Mucosa of rectum (tissue), 2 donors: ENCODE results near the gene FIBCD1.
"Not testable (repeated sequence)": the region's sequence is repeated elsewhere in the genome, so short reads cannot be mapped to it uniquely, and the experiment has no call there.

Experiments used
- H3K27ac ChIP-seq, 2 donors: one replicate each; pipeline ENCODE4 v1.7.0; 2013; ENCODE audit warnings: inconsistent platforms in 2 of 2, low read depth in 2 of 2, low read length in 2 of 2
- H3K27me3 ChIP-seq, 2 donors: one replicate each; pipeline ENCODE4 v1.7.0; 2013; ENCODE audit warnings: low read length in 2 of 2; ENCODE audit not compliant: control insufficient read depth in 2 of 2, insufficient read depth in 2 of 2
- H3K36me3 ChIP-seq, 2 donors: one replicate each; pipeline ENCODE4 v1.7.0; 2013; ENCODE audit warnings: low read length in 2 of 2; ENCODE audit not compliant: control insufficient read depth in 2 of 2, insufficient read depth in 2 of 2
- H3K4me1 ChIP-seq, 2 donors: one replicate each; pipeline ENCODE4 v1.7.0; 2013; ENCODE audit warnings: low read length in 2 of 2, mild to moderate bottlenecking in 1 of 2; ENCODE audit not compliant: control insufficient read depth in 2 of 2, insufficient read depth in 2 of 2
- H3K4me3 ChIP-seq, 2 donors: one replicate each; pipeline ENCODE4 v1.7.0; 2013; ENCODE audit warnings: low read length in 2 of 2
- H3K9ac ChIP-seq, 2 donors: one replicate each; pipeline ENCODE4 v1.7.0; 2013; ENCODE audit warnings: low read length in 2 of 2, low read depth in 1 of 2, mild to moderate bottlenecking in 1 of 2
- H3K9me3 ChIP-seq, 2 donors: one replicate each; pipeline ENCODE4 v1.7.0; 2013; ENCODE audit warnings: low read length in 2 of 2; ENCODE audit not compliant: control insufficient read depth in 2 of 2
- donor health status: healthy.
- donor health status: Normal muscosa, but diverticular disease.

Gene FIBCD1

DNA sequence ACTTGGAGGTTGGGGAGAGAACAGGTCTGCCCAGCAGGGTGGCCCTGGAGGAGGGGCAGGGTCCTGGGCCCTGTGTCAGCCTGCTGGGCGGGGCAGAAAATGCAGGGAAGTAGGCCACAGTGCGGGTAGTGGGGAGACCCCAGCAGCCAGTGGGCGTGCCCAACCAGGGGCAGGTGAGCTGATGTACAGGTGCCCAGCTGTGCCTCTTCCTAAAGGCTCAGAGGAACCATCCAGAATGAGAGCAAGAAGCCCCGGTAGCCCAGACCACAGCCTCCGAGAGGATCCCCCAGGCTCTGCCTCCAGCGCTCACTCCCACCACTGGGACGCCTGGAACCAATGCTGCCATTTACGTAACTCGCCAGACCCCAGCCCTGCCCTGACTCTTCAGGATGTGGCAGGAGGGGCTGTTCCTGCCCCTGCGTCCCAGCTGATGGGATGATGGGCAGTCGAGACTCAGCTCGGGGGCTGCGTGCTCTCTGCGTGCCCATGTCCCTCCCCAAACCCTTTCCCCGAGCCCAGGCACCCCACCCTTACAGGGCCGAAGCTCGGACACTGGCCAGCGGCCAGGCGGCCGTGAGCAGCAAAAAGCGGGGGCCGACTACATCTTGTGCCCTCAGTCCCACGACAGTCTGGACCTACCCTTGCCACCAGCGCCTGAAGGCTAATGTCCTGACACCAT, 24.5 kb downstream of the FIBCD1 start:
- H3K36me3 ChIP-seq = no peaks in the 10 kb centered on the region
- no peaks in the 10 kb centered on the region for H3K27me3 ChIP-seq
- no peaks in the 10 kb centered on the region for H3K4me1 ChIP-seq
- no peak overlapping the region for H3K9ac ChIP-seq
- no peaks in the 10 kb centered on the region for H3K9me3 ChIP-seq
- H3K27ac ChIP-seq = no peak overlapping the region
- H3K4me3 ChIP-seq = no peak overlapping the region

DNA sequence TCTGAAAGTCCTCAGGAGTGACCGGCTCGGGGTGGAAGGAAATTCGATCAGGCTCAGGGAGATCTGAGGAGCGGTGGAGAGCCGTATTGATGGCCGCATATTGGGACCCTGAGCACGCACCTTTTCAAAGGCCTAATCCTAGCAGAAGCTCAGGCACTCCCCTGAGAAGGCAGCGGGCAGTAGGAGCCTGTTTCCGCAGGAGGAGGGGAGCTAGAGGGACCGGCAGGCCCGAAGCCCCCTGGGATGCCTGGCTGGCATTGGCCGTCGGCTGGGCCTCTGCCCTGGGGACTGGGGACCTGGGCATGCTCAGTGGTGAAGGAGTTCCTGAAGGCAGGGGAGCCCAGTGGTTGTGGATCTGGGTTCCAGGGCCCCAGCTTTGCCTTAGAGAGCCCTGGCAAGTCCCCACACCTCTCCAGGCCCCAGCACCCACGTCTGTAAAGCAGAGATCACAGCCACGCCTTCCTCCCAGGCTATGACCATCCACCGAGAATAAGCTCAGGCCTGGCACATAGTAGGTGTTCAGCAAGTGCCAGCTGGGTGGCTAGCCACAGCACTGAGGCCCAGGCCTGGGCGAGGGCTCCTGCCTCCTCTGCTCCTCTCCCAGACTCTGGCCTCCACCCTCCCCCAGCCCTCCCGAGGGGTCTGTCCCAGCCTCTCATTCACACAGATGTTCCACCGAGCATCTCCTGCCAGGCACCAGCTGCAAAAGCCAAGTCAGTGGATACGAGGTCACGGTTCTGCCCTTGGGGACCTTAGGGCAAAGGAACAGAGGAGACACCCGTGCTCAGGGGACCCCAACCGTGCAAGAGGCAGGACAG, 25.2 kb downstream of the FIBCD1 start:
- no peak overlapping the region for H3K4me3 ChIP-seq
- H3K27ac ChIP-seq = no peak overlapping the region

DNA sequence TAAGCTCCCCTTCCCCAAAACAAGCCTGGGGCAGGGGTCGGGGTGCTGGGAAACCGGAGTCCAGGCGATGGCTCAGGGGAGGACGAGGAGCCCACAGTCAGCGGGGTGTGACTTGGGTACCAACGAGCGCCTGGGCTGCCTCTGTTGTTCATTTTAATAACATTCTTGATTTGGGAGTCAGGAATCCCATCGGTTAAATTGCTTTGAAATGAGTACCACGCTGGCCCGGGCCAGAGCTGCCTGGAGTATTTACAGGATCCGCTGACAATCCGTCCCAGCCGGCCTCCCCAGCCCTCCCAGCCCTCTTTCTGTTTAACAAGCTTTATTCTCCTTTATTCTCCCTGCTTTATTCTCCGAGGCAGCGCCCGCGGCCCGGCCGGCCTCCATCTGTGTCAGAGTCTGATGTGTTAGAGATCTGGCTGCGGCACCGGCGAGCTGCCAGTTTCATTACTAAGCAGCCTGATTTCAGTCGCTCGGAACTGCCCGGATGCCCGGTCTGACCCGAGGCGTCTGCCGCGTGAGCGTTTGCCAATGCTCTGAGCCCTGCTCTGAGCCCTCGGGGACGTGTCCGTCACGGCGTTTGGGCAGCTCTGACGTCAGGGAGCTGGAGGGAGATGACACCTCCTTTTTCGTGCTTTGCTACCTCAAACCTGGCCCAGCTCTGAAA, 26.0 kb downstream of the FIBCD1 start:
- H3K4me3 ChIP-seq = no peak overlapping the region
- no peaks in the 10 kb centered on the region for H3K27me3 ChIP-seq
- no peaks in the 10 kb centered on the region for H3K9me3 ChIP-seq
- no peak overlapping the region for H3K27ac ChIP-seq
- H3K9ac ChIP-seq = no peak overlapping the region
- H3K4me1 ChIP-seq = no peaks in the 10 kb centered on the region
- no peaks in the 10 kb centered on the region for H3K36me3 ChIP-seq

More for the DNA sequence above, 25.2 kb downstream of the FIBCD1 start:
- no peaks in the 10 kb centered on the region for H3K27me3 ChIP-seq
- no peaks in the 10 kb centered on the region for H3K4me1 ChIP-seq
- H3K9ac ChIP-seq = no peak overlapping the region
- no peaks in the 10 kb centered on the region for H3K36me3 ChIP-seq
- H3K9me3 ChIP-seq = no peaks in the 10 kb centered on the region

DNA sequence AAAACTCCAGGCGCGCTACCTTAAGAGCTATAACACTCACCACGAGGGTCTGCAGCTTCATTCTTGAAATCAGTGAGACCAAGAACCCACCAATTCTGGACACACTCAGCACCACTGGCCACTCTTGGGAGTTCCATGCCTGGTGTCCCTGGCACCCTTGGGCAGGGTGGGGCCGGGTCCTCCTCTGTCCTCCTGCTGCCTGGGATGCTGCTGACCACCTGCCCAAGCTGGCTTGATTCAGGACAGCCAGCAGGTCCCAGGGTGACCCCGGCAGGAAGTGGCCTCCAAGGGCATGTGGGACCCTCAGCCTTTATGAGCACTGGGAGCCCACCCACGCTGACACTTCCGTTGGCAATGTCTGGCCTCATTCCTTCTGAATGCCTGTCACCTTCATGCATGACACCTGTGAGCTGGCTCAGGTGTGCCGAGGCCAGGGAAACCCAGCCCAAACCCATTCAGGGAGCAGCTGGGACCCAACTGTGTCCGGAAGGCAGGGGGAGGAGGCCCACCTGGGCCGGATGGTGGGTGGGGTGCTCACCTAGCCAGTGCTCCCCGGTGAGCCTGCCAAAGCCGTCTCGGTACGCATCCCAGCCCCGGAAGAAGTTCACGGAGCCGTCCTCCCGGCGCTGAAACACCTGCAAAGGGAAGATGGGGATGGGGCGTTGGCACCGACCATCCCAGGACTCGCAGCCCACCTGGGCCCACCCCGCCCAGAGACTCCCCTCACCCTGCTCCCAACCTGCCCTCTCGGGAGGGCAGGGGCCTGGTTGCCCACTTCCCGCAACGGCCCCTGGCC, 27.6 kb downstream of the FIBCD1 start:
- H3K9me3 ChIP-seq = no peaks in the 10 kb centered on the region
- H3K27ac ChIP-seq = no peak overlapping the region
- H3K36me3 ChIP-seq = no peaks in the 10 kb centered on the region
- no peak overlapping the region for H3K9ac ChIP-seq
- no peak overlapping the region for H3K4me3 ChIP-seq
- no peaks in the 10 kb centered on the region for H3K4me1 ChIP-seq
- H3K27me3 ChIP-seq = no peaks in the 10 kb centered on the region

DNA sequence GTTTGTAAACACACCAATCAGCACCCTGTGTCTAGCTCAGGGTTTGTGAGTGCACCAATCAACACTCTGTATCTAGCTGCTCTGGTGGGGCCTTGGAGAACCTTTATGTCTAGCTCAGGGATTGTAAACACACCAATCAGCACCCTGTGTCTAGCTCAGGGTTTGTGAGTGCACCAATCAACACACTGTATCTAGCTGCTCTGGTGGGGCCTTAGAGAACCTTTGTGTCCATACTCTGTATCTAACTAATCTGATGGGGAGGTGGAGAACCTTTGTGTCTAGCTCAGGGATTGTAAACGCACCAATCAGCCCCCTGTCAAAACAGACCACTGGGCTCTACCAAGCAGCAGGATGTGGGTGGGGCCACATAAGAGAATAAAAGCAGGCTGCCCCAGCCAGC, 28.4 kb downstream of the FIBCD1 start:
- not testable (repeated sequence) for H3K36me3 ChIP-seq, H3K27me3 ChIP-seq, H3K9ac ChIP-seq, H3K4me3 ChIP-seq, H3K4me1 ChIP-seq, H3K27ac ChIP-seq, H3K9me3 ChIP-seq

DNA sequence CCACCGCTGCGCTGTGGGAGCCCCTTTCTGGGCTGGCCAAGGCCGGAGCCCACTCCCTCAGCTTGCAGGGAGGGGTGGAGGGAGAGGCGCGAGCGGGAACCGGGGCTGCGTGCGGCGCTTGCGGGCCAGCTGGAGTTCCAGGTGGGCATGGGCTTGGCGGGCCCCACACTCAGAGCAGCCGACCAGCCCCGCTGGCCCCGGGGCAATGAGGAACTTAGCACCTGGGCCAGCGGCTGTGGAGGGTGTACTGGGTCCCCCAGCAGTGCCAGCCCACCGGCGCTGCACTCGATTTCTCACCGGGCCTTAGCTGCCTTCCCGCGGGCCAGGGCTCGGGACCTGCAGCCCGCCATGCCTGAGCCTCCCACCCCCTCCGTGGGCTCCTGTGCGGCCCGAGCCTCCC, 29.0 kb downstream of the FIBCD1 start:
- not testable (repeated sequence) for H3K4me1 ChIP-seq, H3K27ac ChIP-seq, H3K36me3 ChIP-seq, H3K9me3 ChIP-seq, H3K4me3 ChIP-seq, H3K27me3 ChIP-seq, H3K9ac ChIP-seq

DNA sequence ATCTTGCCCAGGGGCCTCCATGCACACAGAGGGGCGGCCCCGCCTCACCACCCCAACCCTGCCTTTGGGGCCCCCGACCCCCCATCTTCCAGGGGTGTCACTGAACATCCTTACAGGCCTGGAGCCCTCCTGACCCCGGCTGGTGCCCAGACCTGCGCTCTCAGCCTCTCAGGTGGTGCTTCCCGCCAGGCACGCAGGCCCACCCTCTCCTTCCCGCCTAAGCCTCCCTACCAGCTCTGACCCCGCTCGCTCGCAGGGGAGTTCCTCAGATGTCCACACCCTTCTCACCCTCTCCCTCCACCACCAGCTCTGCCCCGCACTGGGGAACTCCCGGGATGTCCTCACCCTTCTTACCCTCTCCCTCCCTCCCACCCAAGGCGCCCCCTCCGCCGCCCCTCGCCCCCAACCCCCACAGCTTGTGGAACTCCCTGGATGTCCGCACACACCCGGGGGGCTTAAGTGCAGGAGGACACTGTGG, 30.1 kb downstream of the FIBCD1 start:
- no peak overlapping the region for H3K9ac ChIP-seq
- no peaks in the 10 kb centered on the region for H3K36me3 ChIP-seq
- no peak overlapping the region for H3K4me3 ChIP-seq
- H3K9me3 ChIP-seq = no peaks in the 10 kb centered on the region
- no peak overlapping the region for H3K27ac ChIP-seq
- no peaks in the 10 kb centered on the region for H3K27me3 ChIP-seq
- H3K4me1 ChIP-seq = no peaks in the 10 kb centered on the region

DNA sequence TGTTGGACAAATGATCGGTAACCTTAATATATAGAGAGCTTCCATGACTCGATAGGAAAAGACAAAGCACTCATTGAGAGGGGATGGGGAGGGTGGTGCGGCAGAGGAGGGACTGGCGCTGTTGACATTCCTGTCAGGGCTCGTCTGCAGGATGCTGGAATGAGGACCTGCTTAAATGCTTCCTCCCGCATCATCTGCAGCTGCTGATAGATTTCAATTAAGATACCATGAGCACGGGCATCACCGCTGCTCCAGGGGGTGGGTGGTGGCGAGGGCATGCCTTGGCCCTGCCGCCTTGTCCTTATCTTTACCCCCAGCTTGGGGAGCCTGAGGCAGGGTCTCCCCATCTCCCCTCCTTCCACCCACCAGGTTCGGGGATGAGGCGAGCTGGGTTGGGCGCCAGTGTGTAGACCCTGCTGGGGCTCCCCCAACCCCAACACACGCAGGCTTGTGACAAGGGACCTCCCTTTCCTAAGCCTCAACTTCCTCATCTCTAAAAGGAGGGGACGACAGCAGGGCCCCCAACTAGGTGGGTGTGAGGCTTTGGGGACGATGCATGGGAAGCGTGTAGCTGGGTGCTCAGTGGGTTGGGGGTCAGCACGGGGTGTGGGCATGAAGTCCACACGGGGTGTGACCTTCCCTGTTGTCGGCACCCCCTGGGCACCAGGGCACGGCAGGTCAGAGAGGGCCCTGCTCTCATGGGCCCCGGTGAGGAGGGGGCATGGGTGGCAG, 30.7 kb downstream of the FIBCD1 start:
- no peaks in the 10 kb centered on the region for H3K9me3 ChIP-seq
- no peak overlapping the region for H3K4me3 ChIP-seq
- H3K4me1 ChIP-seq = no peaks in the 10 kb centered on the region
- no peaks in the 10 kb centered on the region for H3K36me3 ChIP-seq
- H3K27me3 ChIP-seq = no peaks in the 10 kb centered on the region
- no peak overlapping the region for H3K9ac ChIP-seq
- H3K27ac ChIP-seq = no peak overlapping the region

DNA sequence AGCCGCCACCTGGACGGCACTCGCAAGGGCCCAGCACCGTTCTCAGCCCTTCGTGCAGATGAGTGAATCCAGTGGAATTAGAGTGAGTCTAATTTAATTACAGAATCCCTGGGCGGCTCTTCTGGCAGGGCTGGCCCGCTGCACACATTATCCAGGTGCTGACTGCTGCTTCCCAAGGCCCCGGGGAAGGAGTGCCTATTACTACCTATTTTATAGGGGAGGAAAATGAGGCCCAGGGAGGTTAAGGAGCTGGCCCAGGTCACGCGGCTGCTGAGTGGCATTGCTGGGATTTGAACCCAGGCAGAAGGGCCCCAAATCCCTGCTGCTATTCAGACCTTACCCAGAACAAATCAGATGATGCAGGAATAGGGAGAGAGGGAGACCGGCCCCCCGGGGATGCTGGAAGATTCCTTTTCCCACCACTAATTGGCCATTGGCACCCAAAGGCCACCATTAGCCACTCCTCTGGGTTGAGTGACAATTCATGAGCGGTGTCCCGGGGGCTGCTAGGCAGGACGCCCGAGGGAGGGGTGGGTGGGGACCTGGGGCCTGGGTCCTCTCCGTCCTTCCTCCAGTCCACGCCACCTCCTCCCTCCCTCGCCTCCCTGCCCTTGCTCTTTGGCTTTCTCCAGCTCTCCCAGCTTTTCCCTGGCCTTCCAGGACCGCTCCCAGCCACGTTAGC, 32.2 kb downstream of the FIBCD1 start:
- H3K27me3 ChIP-seq = no peaks in the 10 kb centered on the region

More for the DNA sequence above, 32.2 kb downstream of the FIBCD1 start:
- no peak overlapping the region for H3K9ac ChIP-seq
- H3K36me3 ChIP-seq = no peaks in the 10 kb centered on the region
- no peak overlapping the region for H3K27ac ChIP-seq
- no peak overlapping the region for H3K4me3 ChIP-seq
- no peaks in the 10 kb centered on the region for H3K9me3 ChIP-seq
- no peaks in the 10 kb centered on the region for H3K4me1 ChIP-seq
